GM06990 (cell line): ENCODE results near the gene PCBP3.

Experiments used
- DNase-seq: peaks from one replicate; pipeline ENCODE4 v3.0.0-alpha.2; 2011; ENCODE audit not compliant: insufficient read length; ENCODE audit errors: extremely low read depth
- H3K27me3 ChIP-seq: replicated peaks from 2 replicates; pipeline ENCODE4 v1.6.0; 2011; ENCODE audit warnings: low read length; ENCODE audit not compliant: control insufficient read depth, insufficient read depth
- H3K36me3 ChIP-seq: 2 replicates; pipeline ENCODE4 v1.5.1; 2011; ENCODE audit warnings: low read length; ENCODE audit not compliant: control insufficient read depth, insufficient read depth
- H3K4me3 ChIP-seq: replicated peaks from 2 replicates; pipeline ENCODE4 v1.5.1; 2011; ENCODE audit warnings: low read depth, mild to moderate bottlenecking, control low read depth, low read length
- CTCF ChIP-seq: IDR thresholded peaks from 2 replicates; pipeline ENCODE4 v1.5.1; 2011; ENCODE audit warnings: low read length, control low read depth, mild to moderate bottlenecking, inconsistent platforms; ENCODE audit not compliant: insufficient read depth, poor library complexity, severe bottlenecking

PCBP3 gene

GRCh38 chr21:45699251-45699942 is 55.9 kb downstream of the PCBP3 start:
- Histone ChIP-seq H3K4me3 (no peak overlapping the region), H3K36me3 (no peaks in the 10 kb centered on the region), H3K27me3 (no peaks in the 10 kb centered on the region)
- no peak for DNase-seq
- TF ChIP-seq CTCF = no peak

GRCh38 chr21:45699966-45700365 is 56.4 kb downstream of the PCBP3 start:
- no peaks in the 10 kb centered on the region for H3K36me3 ChIP-seq
- TF ChIP-seq CTCF = no peak
- no peak for DNase-seq
- H3K4me3 ChIP-seq = no peak overlapping the region
- no peaks in the 10 kb centered on the region for H3K27me3 ChIP-seq

- no peak for DNase-seq
These were observed 56.9 kb downstream of the PCBP3 start for GRCh38 chr21:45700461-45700860.

GRCh38 chr21:45704311-45705108 is 61.0 kb downstream of the PCBP3 start:
- H3K27me3 ChIP-seq = no peaks in the 10 kb centered on the region; the same call in 1 of the 2 replicates
- H3K36me3 ChIP-seq = no peaks in the 10 kb centered on the region
- DNase-seq = no peak
- no peak for TF ChIP-seq CTCF
- H3K4me3 ChIP-seq = no peak overlapping the region

More at GRCh38 chr21:45700461-45700860, 56.9 kb downstream of the PCBP3 start:
- Histone ChIP-seq H3K36me3 (no peaks in the 10 kb centered on the region), H3K4me3 (no peak overlapping the region), H3K27me3 (no peaks in the 10 kb centered on the region)
- TF ChIP-seq CTCF = no peak

GRCh38 chr21:45706299-45706698 is 62.8 kb downstream of the PCBP3 start:
- TF ChIP-seq CTCF = no peak
- H3K4me3 ChIP-seq = no peak overlapping the region
- DNase-seq = no peak
- H3K36me3 ChIP-seq = no peaks in the 10 kb centered on the region
- no peaks in the 10 kb centered on the region; the same call in 1 of the 2 replicates for H3K27me3 ChIP-seq
